ENCODE results near the gene HOXC5. TPM values are rescaled to one million over a fixed set of nuclear protein-coding genes. Genes with fewer than 3 reads are reported as not detected.
A peak's percentile ranks its signal among the peaks of the same experiment; 100 is the strongest.

HOXC5 gene
- total RNA-seq, 2 experiments from 2014 or later: not detected

DNA sequence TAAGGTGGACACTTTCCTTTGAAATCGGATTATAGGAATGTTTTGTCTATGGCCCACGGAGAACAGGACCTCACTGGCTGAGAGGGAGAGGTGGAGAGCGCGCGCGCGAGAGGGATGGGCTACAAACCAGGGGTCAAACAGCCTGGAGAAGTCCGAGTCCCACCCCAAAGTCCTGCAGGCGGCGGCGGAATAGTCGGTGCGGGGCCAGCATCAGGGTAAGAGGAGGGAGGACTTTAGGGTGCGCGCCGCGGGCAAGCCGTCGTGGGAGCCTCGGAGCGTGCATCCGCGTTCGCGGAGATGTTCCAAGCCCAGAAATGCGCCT lies 27.4 kb upstream of the HOXC5 start:
- TF ChIP-seq, protein P1, sequence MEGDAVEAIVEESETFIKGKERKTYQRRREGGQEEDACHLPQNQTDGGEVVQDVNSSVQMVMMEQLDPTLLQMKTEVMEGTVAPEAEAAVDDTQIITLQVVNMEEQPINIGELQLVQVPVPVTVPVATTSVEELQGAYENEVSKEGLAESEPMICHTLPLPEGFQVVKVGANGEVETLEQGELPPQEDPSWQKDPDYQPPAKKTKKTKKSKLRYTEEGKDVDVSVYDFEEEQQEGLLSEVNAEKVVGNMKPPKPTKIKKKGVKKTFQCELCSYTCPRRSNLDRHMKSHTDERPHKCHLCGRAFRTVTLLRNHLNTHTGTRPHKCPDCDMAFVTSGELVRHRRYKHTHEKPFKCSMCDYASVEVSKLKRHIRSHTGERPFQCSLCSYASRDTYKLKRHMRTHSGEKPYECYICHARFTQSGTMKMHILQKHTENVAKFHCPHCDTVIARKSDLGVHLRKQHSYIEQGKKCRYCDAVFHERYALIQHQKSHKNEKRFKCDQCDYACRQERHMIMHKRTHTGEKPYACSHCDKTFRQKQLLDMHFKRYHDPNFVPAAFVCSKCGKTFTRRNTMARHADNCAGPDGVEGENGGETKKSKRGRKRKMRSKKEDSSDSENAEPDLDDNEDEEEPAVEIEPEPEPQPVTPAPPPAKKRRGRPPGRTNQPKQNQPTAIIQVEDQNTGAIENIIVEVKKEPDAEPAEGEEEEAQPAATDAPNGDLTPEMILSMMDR (conservative IDR thresholded peaks at IDR 0.05; ENCODE audit: low read length): no peak
- no peak for TF ChIP-seq EZH2phosphoT487 (IDR thresholded peaks at IDR 0.05; ENCODE audit: borderline replicate concordance, low read depth, low read length)
- Histone ChIP-seq H3K9me2 (ENCODE audit: insufficient read depth, low read length) (no peaks in the 10 kb centered on the region), H2AFZ (ENCODE audit: low read length) (no peak overlapping the region), H4K20me1 (ENCODE audit: insufficient read depth, low read length) (no peaks in the 10 kb centered on the region; the same call in 1 of the 2 replicates), H3K4me3 (ENCODE audit: low read depth, low read length, poor library complexity, severe bottlenecking) (no peak overlapping the region), H3K36me3 (ENCODE audit: insufficient read depth, low read length) (no peaks in the 10 kb centered on the region), H3K27ac (ENCODE audit: low read depth, low read length, poor library complexity, severe bottlenecking) (no peak overlapping the region), H3K9me3 (ENCODE audit: low read length) (no peaks in the 10 kb centered on the region), H3K4me2 (ENCODE audit: low read length) (peak overlapping the region; percentile 22), H3K79me2 (ENCODE audit: insufficient read depth, low read depth, low read length) (no peaks in the 10 kb centered on the region), H3K4me1 (ENCODE audit: insufficient read depth, low read length, poor library complexity, severe bottlenecking) (peaks cover 25% of the 10 kb centered on the region)
- CTCF ChIA-PET (ENCODE audit: unreplicated experiment): interaction anchor here (0.7 to 0.9 kb wide), 2 partner anchors 185 to 201 kb away, joined by 3 to 4 read pairs; no protein-coding TSS in a partner anchor
- POLR2A ChIA-PET: interaction anchor here (0.5 kb wide), 1 partner anchor 210 kb away, joined by 4 read pairs; no protein-coding TSS in a partner anchor
- BruUV-seq (replicated peaks): no TSS peak
- intact Hi-C loops (cut with micrococcal nuclease; ENCODE audit: unreplicated experiment): no loop called here
- no peak for DNase-seq (ENCODE audit: low spot score)

DNA sequence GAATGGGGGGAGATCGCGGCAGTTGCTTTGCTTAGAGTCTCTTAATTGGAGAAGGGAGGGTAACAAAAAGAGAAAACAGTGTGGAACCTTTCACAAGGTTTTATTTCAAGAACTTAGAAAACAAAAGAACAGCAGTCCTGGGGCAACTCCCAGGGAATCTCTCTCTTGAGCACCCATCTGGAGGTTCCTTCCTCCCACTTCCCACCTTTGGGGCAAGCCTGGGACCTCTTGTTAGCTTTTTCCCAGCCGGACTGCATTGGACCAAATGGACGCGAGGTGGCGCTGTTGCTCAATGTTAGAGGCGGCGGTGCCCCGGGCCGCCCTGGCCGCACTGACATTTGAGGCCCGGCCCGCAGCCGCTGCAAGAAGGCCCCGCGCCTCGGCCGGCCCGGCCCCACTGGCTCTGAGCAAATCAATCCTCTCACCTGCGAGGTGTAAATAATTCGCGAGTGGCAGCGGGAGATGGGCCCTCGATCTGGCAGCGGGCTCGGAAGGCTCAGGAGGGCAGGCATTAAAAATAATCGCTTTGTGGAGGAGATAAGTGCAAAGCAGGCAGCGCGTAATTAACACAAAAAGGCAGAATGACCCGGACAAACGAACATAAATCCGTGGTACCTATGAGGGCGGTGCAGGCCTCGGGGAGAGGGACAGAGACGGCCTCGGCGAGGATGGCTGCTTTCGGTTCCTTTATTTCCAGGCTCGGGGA lies 26.8 kb upstream of the HOXC5 start:
- peak overlapping the region; percentile 77; the same call in 1 of the 2 replicates for H2AFZ ChIP-seq (ENCODE audit: low read length)
- peak overlapping the region; percentile 70 for H3K4me2 ChIP-seq (ENCODE audit: low read length)

More for the DNA sequence above, 26.8 kb upstream of the HOXC5 start:
- no peak overlapping the region for H3K27ac ChIP-seq (ENCODE audit: low read depth, low read length, poor library complexity, severe bottlenecking)
- no peaks in the 10 kb centered on the region for H3K79me2 ChIP-seq (ENCODE audit: insufficient read depth, low read depth, low read length)
- no peaks in the 10 kb centered on the region for H3K9me3 ChIP-seq (ENCODE audit: low read length)
- ChIA-PET CTCF (ENCODE audit: unreplicated experiment) (interaction anchor here (0.7 to 0.9 kb wide), 2 partner anchors 184 to 201 kb away, joined by 3 to 4 read pairs; no protein-coding TSS in a partner anchor), POLR2A (interaction anchor here (0.5 to 1.0 kb wide), 3 partner anchors 11 to 210 kb away, joined by 3 to 4 read pairs (median 4); no protein-coding TSS in a partner anchor)
- H3K4me3 ChIP-seq (ENCODE audit: low read depth, low read length, poor library complexity, severe bottlenecking): peak overlapping the region; percentile 44
- no peaks in the 10 kb centered on the region for H3K36me3 ChIP-seq (ENCODE audit: insufficient read depth, low read length)
- peak; percentile 87 for DNase-seq (ENCODE audit: low spot score)
- TF ChIP-seq, protein P1 (conservative IDR thresholded peaks at IDR 0.05; ENCODE audit: low read length): peak; percentile 99
- TF ChIP-seq EZH2phosphoT487 (IDR thresholded peaks at IDR 0.05; ENCODE audit: borderline replicate concordance, low read depth, low read length): no peak
- no TSS peak for BruUV-seq (replicated peaks)
- peaks cover 28% of the 10 kb centered on the region for H3K4me1 ChIP-seq (ENCODE audit: insufficient read depth, low read length, poor library complexity, severe bottlenecking)
- intact Hi-C loops (cut with micrococcal nuclease; ENCODE audit: unreplicated experiment): loop anchor here (1.0 to 2.0 kb wide), 6 partner anchors 26 to 211 kb away; no protein-coding TSS in a partner anchor
- no peaks in the 10 kb centered on the region for H3K9me2 ChIP-seq (ENCODE audit: insufficient read depth, low read length)
- no peaks in the 10 kb centered on the region; the same call in 1 of the 2 replicates for H4K20me1 ChIP-seq (ENCODE audit: insufficient read depth, low read length)

Data from OCI-LY7 (cell line).